Nephron (organoid): ENCODE measurements around the gene SAMD14.

Experiments
- H3K27ac Mint-ChIP-seq, 3 experiments: 2 replicates each; pipeline ENCODE4 v1.8.0; 2020; ENCODE audit warnings: mixed read lengths in 3 of 3, mild to moderate bottlenecking in 2 of 3, moderate library complexity in 1 of 3
- H3K27me3 Mint-ChIP-seq: 2 replicates; pipeline ENCODE4 v1.8.0; 2021; ENCODE audit warnings: low read depth, mild to moderate bottlenecking, moderate library complexity, mixed read lengths
- H3K36me3 Mint-ChIP-seq: 2 replicates; pipeline ENCODE4 v1.8.0; 2020; ENCODE audit warnings: low read depth, mixed read lengths
- H3K4me1 Mint-ChIP-seq: 2 replicates; pipeline ENCODE4 v1.8.0; 2020; ENCODE audit warnings: mixed read lengths
- H3K4me3 Mint-ChIP-seq, 3 experiments: 2 replicates each; pipeline ENCODE4 v1.8.0; 2020; ENCODE audit warnings: mild to moderate bottlenecking in 3 of 3, mixed read lengths in 3 of 3, moderate library complexity in 2 of 3
- H3K9me3 Mint-ChIP-seq: 2 replicates; pipeline ENCODE4 v1.8.0; 2020; ENCODE audit warnings: mixed read lengths
- TF ChIP-seq, protein P1 (sequence below), 3 experiments: fragments of 200-600 bp; sonication (generic); IDR thresholded peaks; one replicate each; pipeline ENCODE4 v1.5.0; 2021; ENCODE audit warnings: antibody characterized with exemption in 3 of 3; ENCODE audit not compliant: unreplicated experiment in 3 of 3

Gene SAMD14

DNA sequence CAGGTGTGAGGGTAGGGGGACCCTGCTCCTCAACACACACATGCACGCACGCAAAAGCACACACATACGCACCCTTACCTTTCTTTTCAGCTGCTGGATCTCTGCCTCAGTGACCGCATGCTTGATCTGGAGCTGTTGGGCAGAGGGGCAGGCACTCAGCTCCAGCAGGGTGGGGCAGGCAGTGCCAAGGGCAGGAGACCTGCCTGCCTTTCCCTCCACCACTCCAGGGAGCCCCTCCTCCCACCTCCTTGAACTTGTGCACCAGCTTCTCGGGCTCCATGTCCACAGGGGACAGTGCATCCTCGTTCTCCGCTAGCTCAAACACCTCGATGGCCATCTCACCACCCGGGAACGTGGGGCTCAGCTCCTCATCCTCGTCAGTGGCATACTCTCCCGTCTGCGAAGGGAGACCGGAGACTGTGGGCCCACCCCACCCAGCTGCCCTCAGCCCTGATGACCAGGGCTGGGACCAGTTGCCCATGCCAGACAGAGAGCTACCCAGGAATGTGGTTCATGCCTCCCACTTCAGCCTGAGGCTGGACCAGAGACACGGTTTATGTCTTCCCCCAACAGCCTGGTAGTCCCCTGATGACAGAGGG, 9.3 kb upstream of the SAMD14 start:
- TF ChIP-seq, protein P1, sequence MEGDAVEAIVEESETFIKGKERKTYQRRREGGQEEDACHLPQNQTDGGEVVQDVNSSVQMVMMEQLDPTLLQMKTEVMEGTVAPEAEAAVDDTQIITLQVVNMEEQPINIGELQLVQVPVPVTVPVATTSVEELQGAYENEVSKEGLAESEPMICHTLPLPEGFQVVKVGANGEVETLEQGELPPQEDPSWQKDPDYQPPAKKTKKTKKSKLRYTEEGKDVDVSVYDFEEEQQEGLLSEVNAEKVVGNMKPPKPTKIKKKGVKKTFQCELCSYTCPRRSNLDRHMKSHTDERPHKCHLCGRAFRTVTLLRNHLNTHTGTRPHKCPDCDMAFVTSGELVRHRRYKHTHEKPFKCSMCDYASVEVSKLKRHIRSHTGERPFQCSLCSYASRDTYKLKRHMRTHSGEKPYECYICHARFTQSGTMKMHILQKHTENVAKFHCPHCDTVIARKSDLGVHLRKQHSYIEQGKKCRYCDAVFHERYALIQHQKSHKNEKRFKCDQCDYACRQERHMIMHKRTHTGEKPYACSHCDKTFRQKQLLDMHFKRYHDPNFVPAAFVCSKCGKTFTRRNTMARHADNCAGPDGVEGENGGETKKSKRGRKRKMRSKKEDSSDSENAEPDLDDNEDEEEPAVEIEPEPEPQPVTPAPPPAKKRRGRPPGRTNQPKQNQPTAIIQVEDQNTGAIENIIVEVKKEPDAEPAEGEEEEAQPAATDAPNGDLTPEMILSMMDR (IDR thresholded peaks at IDR 0.05; ENCODE audit: unreplicated experiment in 3 of 3), result no peak
- H3K4me1 Mint-ChIP-seq, result no peaks in the 10 kb centered on the region
- H3K36me3 Mint-ChIP-seq, result peaks cover 81% of the 10 kb centered on the region
- H3K4me3 Mint-ChIP-seq, result no peak overlapping the region
- no peaks in the 10 kb centered on the region for H3K9me3 Mint-ChIP-seq
- no peak overlapping the region for H3K27ac Mint-ChIP-seq
- H3K27me3 Mint-ChIP-seq, result no peaks in the 10 kb centered on the region

DNA sequence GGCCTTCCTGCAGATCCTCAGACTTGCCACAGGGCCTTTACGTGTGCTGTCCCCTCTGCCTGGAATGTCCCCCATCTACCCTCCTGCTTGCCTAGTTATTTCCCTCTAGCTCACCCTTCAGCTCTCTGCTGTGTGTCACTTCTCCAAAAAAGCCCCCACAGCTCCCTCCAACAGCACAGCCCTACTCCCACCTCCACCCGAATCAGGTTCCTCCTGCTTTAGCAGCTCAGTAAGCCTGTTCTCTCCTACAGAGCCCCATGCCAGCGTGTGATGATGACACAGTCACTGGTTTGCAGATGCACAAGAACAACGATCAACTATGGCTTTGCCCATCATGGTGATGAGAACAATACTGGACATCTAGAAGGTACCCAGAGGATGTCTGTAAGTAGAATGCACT, 7.1 kb upstream of the SAMD14 start:
- H3K27ac Mint-ChIP-seq, result peak overlapping the region in 1 of 3 experiments; percentile 40
- H3K27me3 Mint-ChIP-seq, result no peaks in the 10 kb centered on the region
- TF ChIP-seq, protein P1 (IDR thresholded peaks at IDR 0.05; ENCODE audit: unreplicated experiment in 3 of 3), result no peak
- no peaks in the 10 kb centered on the region for H3K9me3 Mint-ChIP-seq
- H3K4me1 Mint-ChIP-seq, result peaks cover 4% of the 10 kb centered on the region
- H3K36me3 Mint-ChIP-seq, result peaks cover 61% of the 10 kb centered on the region
- peak overlapping the region in 1 of 3 experiments; percentile 23 for H3K4me3 Mint-ChIP-seq

DNA sequence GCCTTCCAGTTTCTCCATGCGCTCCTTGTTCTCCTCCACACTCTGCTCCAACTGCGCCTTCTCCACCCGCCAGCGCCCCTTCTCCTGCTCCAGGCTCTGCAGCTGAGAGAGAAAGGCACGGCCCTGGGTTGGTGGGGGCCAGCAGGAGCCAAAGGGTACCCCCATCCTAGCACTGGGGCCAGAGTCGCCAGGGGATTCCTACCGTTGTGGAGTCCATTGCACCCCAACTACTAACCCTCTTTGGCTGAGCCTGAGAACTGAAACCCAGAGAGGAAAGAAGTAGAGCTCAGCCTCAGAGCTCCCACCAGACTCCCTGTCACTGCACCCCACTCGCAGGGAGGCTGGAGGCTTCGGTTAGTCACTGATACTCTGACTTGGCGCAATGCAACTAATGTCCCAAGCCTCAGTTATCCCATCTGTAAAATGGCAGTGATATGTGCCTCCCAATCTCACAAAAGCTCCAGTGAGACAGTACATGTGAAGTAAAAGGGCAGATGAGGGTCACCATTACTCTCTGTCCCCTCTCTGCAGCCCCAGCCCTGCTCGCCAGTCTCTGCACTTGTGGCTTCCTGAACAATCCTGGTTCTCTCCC, 6.2 kb upstream of the SAMD14 start:
- Mint-ChIP-seq H3K27me3 (peaks cover 2% of the 10 kb centered on the region), H3K4me3 (no peak overlapping the region), H3K27ac (peak overlapping the region in 1 of 3 experiments; percentile 58), H3K9me3 (no peaks in the 10 kb centered on the region), H3K4me1 (peaks cover 10% of the 10 kb centered on the region), H3K36me3 (peaks cover 53% of the 10 kb centered on the region)
- TF ChIP-seq, protein P1 (IDR thresholded peaks at IDR 0.05; ENCODE audit: unreplicated experiment in 3 of 3), result no peak

DNA sequence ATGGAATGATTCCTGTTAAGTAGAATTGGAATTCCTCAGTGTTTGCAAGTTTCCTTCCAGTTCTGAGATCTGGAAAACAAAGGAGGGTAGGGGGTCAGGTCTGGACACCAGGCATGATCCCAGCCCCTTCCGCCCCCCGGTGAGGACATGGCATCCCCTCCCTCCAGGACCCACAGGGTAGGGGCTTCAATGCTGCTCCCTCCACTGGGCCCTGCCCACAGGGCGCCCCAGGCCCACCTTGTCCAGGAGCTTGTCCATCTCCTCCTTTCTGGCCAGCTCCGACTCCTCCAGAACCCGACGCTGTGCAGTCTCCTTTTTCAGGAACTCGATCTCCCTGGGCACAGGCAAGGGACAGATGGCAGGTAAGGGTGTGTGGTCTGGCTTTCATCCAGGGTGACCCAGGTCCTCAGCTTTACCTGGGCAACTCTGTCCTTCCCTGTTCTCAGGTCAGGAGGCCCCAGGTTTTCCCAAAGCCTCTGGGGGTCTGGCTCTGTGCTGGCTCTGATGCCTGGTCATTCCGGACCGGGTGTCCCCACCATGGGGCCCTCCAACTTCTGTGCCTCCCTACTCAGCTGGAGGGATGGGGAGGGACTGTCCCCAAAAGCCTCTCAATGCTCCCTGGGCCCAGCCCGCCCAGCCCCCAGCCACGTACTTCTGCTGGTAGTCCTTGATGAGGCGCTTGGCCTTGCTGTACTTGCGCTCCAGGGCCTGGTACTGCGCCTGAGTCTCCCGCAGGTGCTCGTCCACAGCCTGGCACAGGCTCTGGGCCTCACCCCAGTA, 5.5 kb upstream of the SAMD14 start:
- H3K4me1 Mint-ChIP-seq, result peaks cover 16% of the 10 kb centered on the region
- TF ChIP-seq, protein P1 (IDR thresholded peaks at IDR 0.05; ENCODE audit: unreplicated experiment in 3 of 3), result no peak
- H3K36me3 Mint-ChIP-seq, result peaks cover 46% of the 10 kb centered on the region
- H3K27ac Mint-ChIP-seq, result peak overlapping the region in 1 of 3 experiments; percentile 58
- peaks cover 8% of the 10 kb centered on the region for H3K27me3 Mint-ChIP-seq
- no peaks in the 10 kb centered on the region for H3K9me3 Mint-ChIP-seq
- H3K4me3 Mint-ChIP-seq, result no peak overlapping the region

DNA sequence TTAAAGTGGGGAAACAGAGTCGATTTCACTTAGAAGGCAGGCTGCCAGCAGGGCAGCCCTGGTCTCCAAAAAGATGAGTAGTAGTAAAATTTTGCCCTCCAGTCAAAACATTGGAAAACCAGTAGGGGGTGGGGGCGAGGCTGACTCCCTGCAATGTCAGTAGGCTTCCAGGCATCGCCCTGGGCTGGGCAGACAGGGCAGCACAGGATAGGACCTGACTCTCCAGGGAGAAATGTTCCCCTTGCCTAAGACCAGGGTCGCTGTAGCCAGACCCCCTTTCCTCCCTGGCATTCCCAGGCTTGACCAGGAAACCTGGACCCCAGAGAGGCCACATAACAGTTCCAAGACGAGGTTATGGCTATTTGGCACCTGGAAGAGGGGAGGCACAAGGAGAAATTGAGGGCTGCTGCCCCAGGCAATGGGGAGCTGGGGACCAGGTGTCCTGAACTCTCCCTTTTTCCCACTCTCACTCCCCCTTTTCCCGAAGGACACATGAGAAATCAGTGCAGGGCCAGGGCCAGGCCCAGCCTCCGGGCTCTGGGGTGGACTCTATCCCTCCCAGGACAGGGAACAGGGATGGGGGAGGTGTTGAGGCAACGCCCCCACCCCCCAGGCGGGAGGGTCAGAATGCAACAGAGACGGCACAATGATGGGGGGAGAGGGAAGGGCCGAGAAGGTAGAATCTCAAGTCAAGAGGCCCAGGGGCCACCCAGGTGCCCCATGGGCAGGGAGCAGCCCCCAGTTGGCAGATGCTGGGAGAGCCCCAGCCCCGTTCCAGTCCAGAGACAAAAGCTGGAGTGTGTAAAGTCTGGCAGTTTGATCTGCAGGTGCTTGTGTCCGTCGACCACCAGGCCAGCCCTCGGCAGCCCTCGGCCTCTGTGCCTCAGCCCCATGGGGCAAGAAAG, 4.5 kb upstream of the SAMD14 start:
- H3K4me1 Mint-ChIP-seq, result peaks cover 16% of the 10 kb centered on the region
- no peak overlapping the region for H3K4me3 Mint-ChIP-seq
- H3K27me3 Mint-ChIP-seq, result peaks cover 8% of the 10 kb centered on the region
- no peaks in the 10 kb centered on the region for H3K9me3 Mint-ChIP-seq
- H3K27ac Mint-ChIP-seq, result peak overlapping the region in 2 of 3 experiments; percentile 31 to 38
- TF ChIP-seq, protein P1 (IDR thresholded peaks at IDR 0.05; ENCODE audit: unreplicated experiment in 3 of 3), result no peak
- peaks cover 35% of the 10 kb centered on the region for H3K36me3 Mint-ChIP-seq
